ENCODE results near the gene ROPN1. TPM values are rescaled to one million over a fixed set of nuclear protein-coding genes. Genes with fewer than 3 reads are reported as not detected.
"Not testable (repeated sequence)": the region's sequence is repeated elsewhere in the genome, so short reads cannot be mapped to it uniquely, and the experiment has no call there.

The ROPN1 gene
- not detected for total RNA-seq

- H3K27me3 Mint-ChIP-seq (ENCODE audit: low read depth): peaks cover 45% of the 10 kb centered on the region
- not testable (repeated sequence) for H3K36me3 Mint-ChIP-seq (ENCODE audit: insufficient read depth); H3K4me1 Mint-ChIP-seq (ENCODE audit: low read depth); H3K9me3 Mint-ChIP-seq; DNase-seq
- peak; percentile 96 to 98 for ATAC-seq
- H3K4me3 Mint-ChIP-seq: peak within 1 kb of the TSS; percentile 33
Observed at GRCh38 chr3:123991730-123992588, at the start of gene ROPN1. ROPN1 (minus strand) TSS chr3:123992124; CDS start chr3:123980481, 11,643 bp downstream.

GRCh38 chr3:124041553-124041952, 49.6 kb upstream of the ROPN1 start:
- Mint-ChIP-seq H3K27me3 (ENCODE audit: low read depth) (peaks cover 7% of the 10 kb centered on the region), H3K9me3 (no peaks in the 10 kb centered on the region), H3K4me3 (no peak overlapping the region), H3K36me3 (ENCODE audit: insufficient read depth) (no peaks in the 10 kb centered on the region), H3K4me1 (ENCODE audit: low read depth) (no peaks in the 10 kb centered on the region)
- DNase-seq (no peak), ATAC-seq (no peak)

- Mint-ChIP-seq H3K9me3 (no peaks in the 10 kb centered on the region), H3K27me3 (ENCODE audit: low read depth) (peaks cover 3% of the 10 kb centered on the region), H3K36me3 (ENCODE audit: insufficient read depth) (no peaks in the 10 kb centered on the region), H3K4me3 (no peak overlapping the region), H3K4me1 (ENCODE audit: low read depth) (peaks cover 13% of the 10 kb centered on the region)
- ATAC-seq: no peak
- DNase-seq: no peak
Observed at GRCh38 chr3:124037326-124037725, 45.4 kb upstream of the ROPN1 start.

GRCh38 chr3:124036214-124036613, 44.3 kb upstream of the ROPN1 start:
- peaks cover 13% of the 10 kb centered on the region for H3K27me3 Mint-ChIP-seq (ENCODE audit: low read depth)
- not testable (repeated sequence) for H3K36me3 Mint-ChIP-seq (ENCODE audit: insufficient read depth); H3K9me3 Mint-ChIP-seq; DNase-seq; ATAC-seq; H3K4me3 Mint-ChIP-seq
- peaks cover 14% of the 10 kb centered on the region for H3K4me1 Mint-ChIP-seq (ENCODE audit: low read depth)

- ATAC-seq (no peak), DNase-seq (no peak)
- Mint-ChIP-seq H3K4me1 (ENCODE audit: low read depth) (peaks cover 14% of the 10 kb centered on the region), H3K36me3 (ENCODE audit: insufficient read depth) (no peaks in the 10 kb centered on the region), H3K9me3 (no peaks in the 10 kb centered on the region), H3K4me3 (no peak overlapping the region), H3K27me3 (ENCODE audit: low read depth) (peaks cover 16% of the 10 kb centered on the region)
Observed at GRCh38 chr3:124035463-124036121, 43.7 kb upstream of the ROPN1 start.

- ATAC-seq (no peak), DNase-seq (no peak)
- Mint-ChIP-seq H3K36me3 (ENCODE audit: insufficient read depth) (no peaks in the 10 kb centered on the region), H3K4me3 (peak overlapping the region; percentile 61), H3K4me1 (ENCODE audit: low read depth) (peaks cover 14% of the 10 kb centered on the region), H3K9me3 (no peaks in the 10 kb centered on the region), H3K27me3 (ENCODE audit: low read depth) (peaks cover 22% of the 10 kb centered on the region)
Observed at GRCh38 chr3:124034844-124035152, 42.9 kb upstream of the ROPN1 start.

- Mint-ChIP-seq H3K27me3 (ENCODE audit: low read depth) (peaks cover 22% of the 10 kb centered on the region), H3K9me3 (no peaks in the 10 kb centered on the region), H3K4me3 (peak overlapping the region; percentile 67), H3K4me1 (ENCODE audit: low read depth) (peaks cover 14% of the 10 kb centered on the region), H3K36me3 (ENCODE audit: insufficient read depth) (no peaks in the 10 kb centered on the region)
- DNase-seq (no peak), ATAC-seq (peak; percentile 35 to 37)
Observed at GRCh38 chr3:124034016-124034843, 42.3 kb upstream of the ROPN1 start.

- ATAC-seq (peak; percentile 34 to 44), DNase-seq (peak; percentile 4)
- Mint-ChIP-seq H3K4me3 (peak within 1 kb of the TSS; percentile 73), H3K36me3 (ENCODE audit: insufficient read depth) (no peaks in the 10 kb centered on the region), H3K27me3 (ENCODE audit: low read depth) (peaks cover 25% of the 10 kb centered on the region), H3K4me1 (ENCODE audit: low read depth) (peaks cover 14% of the 10 kb centered on the region), H3K9me3 (no peaks in the 10 kb centered on the region)
Observed at GRCh38 chr3:124033360-124034015, 41.6 kb upstream of the ROPN1 start, which contains the start of gene KALRN. KALRN (plus strand) TSS chr3:124033369.

GRCh38 chr3:124032881-124033359, 41.0 kb upstream of the ROPN1 start:
- Mint-ChIP-seq H3K27me3 (ENCODE audit: low read depth) (peaks cover 26% of the 10 kb centered on the region), H3K9me3 (no peaks in the 10 kb centered on the region), H3K36me3 (ENCODE audit: insufficient read depth) (no peaks in the 10 kb centered on the region), H3K4me3 (peak overlapping the region; percentile 24), H3K4me1 (ENCODE audit: low read depth) (peaks cover 14% of the 10 kb centered on the region)
- ATAC-seq (peak; percentile 86 to 89), DNase-seq (peak; percentile 39)

- peaks cover 14% of the 10 kb centered on the region for H3K4me1 Mint-ChIP-seq (ENCODE audit: low read depth)
- H3K9me3 Mint-ChIP-seq: no peaks in the 10 kb centered on the region
- peak overlapping the region; percentile 73 for H3K4me3 Mint-ChIP-seq
- ATAC-seq: no peak
- peaks cover 31% of the 10 kb centered on the region for H3K27me3 Mint-ChIP-seq (ENCODE audit: low read depth)
- no peaks in the 10 kb centered on the region for H3K36me3 Mint-ChIP-seq (ENCODE audit: insufficient read depth)
- DNase-seq: no peak
Observed at GRCh38 chr3:124032311-124032880, 40.5 kb upstream of the ROPN1 start.

- ATAC-seq (no peak), DNase-seq (no peak)
- H3K4me1 Mint-ChIP-seq (ENCODE audit: low read depth): no peaks in the 10 kb centered on the region
- H3K27me3 Mint-ChIP-seq (ENCODE audit: low read depth): peaks cover 26% of the 10 kb centered on the region
- no peaks in the 10 kb centered on the region for H3K36me3 Mint-ChIP-seq (ENCODE audit: insufficient read depth)
- no peak overlapping the region for H3K4me3 Mint-ChIP-seq
- H3K9me3 Mint-ChIP-seq: peaks cover 4% of the 10 kb centered on the region
Observed at GRCh38 chr3:124026516-124026915, 34.6 kb upstream of the ROPN1 start.

- H3K9me3 Mint-ChIP-seq; H3K36me3 Mint-ChIP-seq (ENCODE audit: insufficient read depth); H3K4me3 Mint-ChIP-seq; DNase-seq; H3K4me1 Mint-ChIP-seq (ENCODE audit: low read depth); ATAC-seq: not testable (repeated sequence)
- peaks cover 13% of the 10 kb centered on the region for H3K27me3 Mint-ChIP-seq (ENCODE audit: low read depth)
Observed at GRCh38 chr3:124023531-124023930, 31.6 kb upstream of the ROPN1 start.

GRCh38 chr3:124019291-124019690, 27.4 kb upstream of the ROPN1 start:
- Mint-ChIP-seq H3K27me3 (ENCODE audit: low read depth) (peaks cover 24% of the 10 kb centered on the region), H3K4me3 (no peak overlapping the region), H3K4me1 (ENCODE audit: low read depth) (no peaks in the 10 kb centered on the region), H3K9me3 (peaks cover 4% of the 10 kb centered on the region), H3K36me3 (ENCODE audit: insufficient read depth) (no peaks in the 10 kb centered on the region)
- DNase-seq (no peak), ATAC-seq (no peak)

Measured in activated T-cell treated with anti-CD3 and anti-CD28 coated beads, Interleukin-2, amount 50 U/mL, for 4 hours (primary cell).